ENCODE results near the gene DSCAML1. TPM values are rescaled to one million over a fixed set of nuclear protein-coding genes. Genes with fewer than 3 reads are reported as not detected.

DSCAML1 gene
- polyA plus RNA-seq, 2 donors: 0.04 TPM

DNA sequence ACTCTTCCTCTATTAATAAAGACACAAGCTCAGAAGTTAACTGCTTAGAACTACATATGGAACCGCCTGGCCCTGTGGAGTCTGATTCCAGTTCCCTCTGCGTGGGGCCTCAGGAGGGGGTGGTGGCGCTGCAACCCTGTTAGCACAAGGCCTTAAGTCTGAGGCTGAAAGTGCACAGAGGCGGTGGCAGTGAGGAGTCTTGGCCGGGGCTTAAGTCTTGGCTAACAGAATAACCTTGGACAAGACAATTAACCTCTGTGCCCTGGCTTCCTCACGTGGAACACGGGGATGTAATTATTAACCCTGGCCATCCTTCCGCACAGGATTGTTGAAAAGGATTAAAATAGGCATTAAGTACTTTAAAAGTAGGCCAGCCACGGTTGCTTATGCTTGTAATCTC, 277.8 kb downstream of the DSCAML1 start:
- Histone ChIP-seq H3K27me3 (ENCODE audit: control insufficient read depth in 1 of 2, insufficient read depth in 2 of 2, low read length in 2 of 2) (no peaks in the 10 kb centered on the region), H3K9me3 (ENCODE audit: control insufficient read depth in 2 of 2, insufficient read depth in 1 of 2, low read depth in 1 of 2, low read length in 1 of 2) (no peaks in the 10 kb centered on the region), H3K36me3 (ENCODE audit: control insufficient read depth in 2 of 2, insufficient read depth in 2 of 2, low read length in 1 of 2) (no peaks in the 10 kb centered on the region), H3K4me1 (ENCODE audit: control insufficient read depth in 2 of 2, insufficient read depth in 2 of 2, low read length in 1 of 2) (no peaks in the 10 kb centered on the region), H3K4me3 (ENCODE audit: low read depth in 1 of 2, low read length in 2 of 2) (no peak overlapping the region), H3K27ac (ENCODE audit: low read depth in 2 of 2, low read length in 1 of 2) (no peak overlapping the region)
- WGBS, 2 donors: 49 to 69% methylated on average over 9 of the region's 9 CpGs

DNA sequence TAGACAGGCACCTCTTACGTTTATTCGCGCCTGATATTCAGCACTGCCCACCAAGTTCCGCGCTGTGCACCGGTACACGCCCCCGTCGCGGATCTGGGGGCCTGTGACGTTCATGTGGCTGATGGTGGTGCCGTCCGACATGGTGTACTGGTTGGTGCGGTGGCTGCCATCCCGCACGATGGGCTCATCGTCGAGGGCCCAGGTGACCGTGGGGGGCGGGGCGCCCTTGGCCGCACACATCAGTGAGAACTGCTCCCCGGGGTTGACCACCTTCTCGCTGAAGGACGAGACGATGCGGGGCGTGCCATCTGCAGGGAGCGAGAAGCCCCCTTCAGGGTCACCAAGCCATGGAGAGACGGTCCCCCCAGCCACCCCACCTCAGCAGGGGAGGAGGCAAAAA, 278.6 kb downstream of the DSCAML1 start:
- 96% methylated on average over 30 of the region's 30 CpGs for WGBS, 2 donors
- H3K4me1 ChIP-seq (ENCODE audit: control insufficient read depth in 2 of 2, insufficient read depth in 2 of 2, low read length in 1 of 2): no peaks in the 10 kb centered on the region

DNA sequence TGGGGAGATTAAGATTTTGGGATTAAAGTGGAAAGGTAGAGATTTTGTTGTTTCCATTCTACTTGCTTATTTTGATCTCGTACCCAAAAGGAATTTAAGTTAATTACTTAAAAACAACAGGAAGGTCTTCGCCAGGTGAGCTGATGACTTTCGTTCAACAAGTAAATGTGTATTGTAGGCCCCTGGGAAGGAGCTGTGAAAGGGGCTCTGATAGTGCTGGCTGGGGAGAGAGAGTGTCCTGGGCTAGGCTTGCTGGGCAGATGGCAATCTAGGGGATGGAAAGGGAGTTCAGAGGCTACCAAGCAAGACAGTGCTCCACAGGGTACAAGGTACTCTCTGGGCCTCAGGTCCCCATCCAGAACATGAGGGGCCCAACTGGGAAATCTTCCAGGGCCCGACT, 279.9 kb downstream of the DSCAML1 start:
- Histone ChIP-seq H3K27ac (ENCODE audit: low read depth in 2 of 2, low read length in 1 of 2) (no peak overlapping the region), H3K36me3 (ENCODE audit: control insufficient read depth in 2 of 2, insufficient read depth in 2 of 2, low read length in 1 of 2) (no peaks in the 10 kb centered on the region), H3K4me1 (ENCODE audit: control insufficient read depth in 2 of 2, insufficient read depth in 2 of 2, low read length in 1 of 2) (peaks cover 0 to 2% of the 10 kb centered on the region in 2 donors), H3K9me3 (ENCODE audit: control insufficient read depth in 2 of 2, insufficient read depth in 1 of 2, low read depth in 1 of 2, low read length in 1 of 2) (no peaks in the 10 kb centered on the region), H3K27me3 (ENCODE audit: control insufficient read depth in 1 of 2, insufficient read depth in 2 of 2, low read length in 2 of 2) (no peaks in the 10 kb centered on the region), H3K4me3 (ENCODE audit: low read depth in 1 of 2, low read length in 2 of 2) (no peak overlapping the region)
- 75 to 79% methylated on average over 4 of the region's 4 CpGs for WGBS, 2 donors

More for the DNA sequence above, 278.6 kb downstream of the DSCAML1 start:
- Histone ChIP-seq H3K27me3 (ENCODE audit: control insufficient read depth in 1 of 2, insufficient read depth in 2 of 2, low read length in 2 of 2) (no peaks in the 10 kb centered on the region), H3K4me3 (ENCODE audit: low read depth in 1 of 2, low read length in 2 of 2) (no peak overlapping the region), H3K36me3 (ENCODE audit: control insufficient read depth in 2 of 2, insufficient read depth in 2 of 2, low read length in 1 of 2) (no peaks in the 10 kb centered on the region), H3K27ac (ENCODE audit: low read depth in 2 of 2, low read length in 1 of 2) (no peak overlapping the region), H3K9me3 (ENCODE audit: control insufficient read depth in 2 of 2, insufficient read depth in 1 of 2, low read depth in 1 of 2, low read length in 1 of 2) (no peaks in the 10 kb centered on the region)

DNA sequence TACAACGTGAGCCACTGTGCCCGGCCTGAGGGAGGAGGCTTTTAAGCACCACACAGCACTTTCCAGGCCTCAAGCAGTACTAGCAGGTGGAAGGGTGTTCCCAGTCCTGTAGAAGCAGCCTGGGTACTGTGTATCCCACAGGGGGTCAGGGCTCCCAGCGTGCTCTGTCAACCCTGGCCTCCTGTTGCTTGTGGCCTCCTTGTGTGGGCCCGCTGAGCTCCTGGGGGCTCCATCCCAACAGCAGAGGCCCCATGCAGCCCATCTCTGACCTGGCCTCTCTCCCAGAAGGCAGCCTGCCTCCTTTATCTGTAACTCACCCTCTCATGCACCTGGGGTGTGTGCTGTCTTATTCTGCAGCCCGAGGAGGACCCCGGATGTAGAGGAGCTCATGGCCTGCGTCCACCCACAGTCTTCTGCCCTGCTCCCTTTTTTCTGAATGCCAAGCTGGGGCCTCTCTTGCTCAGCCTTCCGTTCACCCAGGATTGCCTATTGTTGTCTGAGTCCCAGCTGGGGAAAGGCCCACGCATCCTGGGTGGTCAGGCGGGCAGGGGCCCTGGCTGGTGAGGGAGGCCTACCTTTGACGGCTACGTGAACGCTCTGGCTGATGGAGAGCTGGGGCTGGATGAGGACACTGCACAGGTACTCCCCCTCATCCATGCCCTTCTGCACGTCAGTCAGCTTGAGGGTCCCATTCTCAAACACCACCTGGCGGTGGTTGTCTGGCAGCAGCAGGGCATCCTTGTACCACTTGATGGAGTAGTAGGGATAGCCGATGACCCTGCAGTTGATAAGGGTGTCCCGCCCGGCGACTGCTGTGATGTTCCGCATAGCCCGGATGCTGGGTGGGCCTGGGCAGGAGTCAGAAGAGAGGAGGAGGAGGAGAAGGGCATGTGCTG, 280.9 kb downstream of the DSCAML1 start:
- H3K27me3 ChIP-seq (ENCODE audit: control insufficient read depth in 1 of 2, insufficient read depth in 2 of 2, low read length in 2 of 2): no peaks in the 10 kb centered on the region
- H3K4me3 ChIP-seq (ENCODE audit: low read depth in 1 of 2, low read length in 2 of 2): no peak overlapping the region
- no peak overlapping the region for H3K27ac ChIP-seq (ENCODE audit: low read depth in 2 of 2, low read length in 1 of 2)
- no peaks in the 10 kb centered on the region for H3K9me3 ChIP-seq (ENCODE audit: control insufficient read depth in 2 of 2, insufficient read depth in 1 of 2, low read depth in 1 of 2, low read length in 1 of 2)
- peaks cover 0 to 5% of the 10 kb centered on the region in 2 donors for H3K4me1 ChIP-seq (ENCODE audit: control insufficient read depth in 2 of 2, insufficient read depth in 2 of 2, low read length in 1 of 2)
- no peaks in the 10 kb centered on the region for H3K36me3 ChIP-seq (ENCODE audit: control insufficient read depth in 2 of 2, insufficient read depth in 2 of 2, low read length in 1 of 2)
- 92% methylated on average over 21 of the region's 21 CpGs for WGBS, 2 donors

DNA sequence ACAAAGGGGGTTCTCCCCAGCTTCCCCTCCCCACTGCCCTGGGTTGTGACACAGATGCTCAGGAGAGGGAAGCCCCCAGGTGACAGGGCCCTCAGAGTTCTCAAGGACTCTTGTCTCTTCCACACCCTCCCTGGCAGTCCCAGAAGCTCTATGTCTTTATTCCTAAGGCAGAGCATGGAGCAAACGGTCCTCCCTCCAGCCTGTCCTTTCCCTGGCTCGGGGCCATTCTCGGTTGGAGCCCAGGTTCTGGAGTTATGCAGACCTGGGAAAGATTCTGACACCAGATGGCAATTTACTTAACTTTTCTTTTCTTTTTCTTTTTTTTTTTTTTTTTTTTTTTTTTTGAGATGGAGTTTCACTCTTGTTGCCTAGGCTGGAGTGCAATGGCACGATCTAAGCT, 282.8 kb downstream of the DSCAML1 start:
- no peaks in the 10 kb centered on the region for H3K27me3 ChIP-seq (ENCODE audit: control insufficient read depth in 1 of 2, insufficient read depth in 2 of 2, low read length in 2 of 2)
- 70 to 85% methylated on average over 4 of the region's 4 CpGs for WGBS, 2 donors
- H3K27ac ChIP-seq (ENCODE audit: low read depth in 2 of 2, low read length in 1 of 2): no peak overlapping the region
- H3K9me3 ChIP-seq (ENCODE audit: control insufficient read depth in 2 of 2, insufficient read depth in 1 of 2, low read depth in 1 of 2, low read length in 1 of 2): no peaks in the 10 kb centered on the region
- no peak overlapping the region for H3K4me3 ChIP-seq (ENCODE audit: low read depth in 1 of 2, low read length in 2 of 2)
- H3K4me1 ChIP-seq (ENCODE audit: control insufficient read depth in 2 of 2, insufficient read depth in 2 of 2, low read length in 1 of 2): peaks cover 0 to 5% of the 10 kb centered on the region in 2 donors
- H3K36me3 ChIP-seq (ENCODE audit: control insufficient read depth in 2 of 2, insufficient read depth in 2 of 2, low read length in 1 of 2): no peaks in the 10 kb centered on the region

DNA sequence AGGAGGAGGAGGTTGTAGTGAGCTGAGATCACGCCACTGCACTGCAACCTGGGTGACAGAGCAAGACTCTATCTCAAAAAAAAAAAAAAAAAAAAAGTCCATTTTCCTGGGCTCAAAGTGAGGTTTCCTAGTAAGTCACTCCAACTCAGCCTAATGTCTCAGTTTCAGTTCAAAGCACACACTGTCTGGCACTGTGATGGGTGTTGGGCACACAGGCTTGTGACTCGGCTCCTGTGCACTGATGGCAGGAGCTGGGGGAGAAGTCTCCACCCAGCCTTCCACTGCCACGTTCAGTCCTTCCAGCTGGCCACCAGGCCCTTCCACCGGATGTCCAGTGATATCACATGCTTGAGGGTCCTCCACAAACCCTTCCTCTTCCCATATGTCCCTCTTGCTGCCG, 283.4 kb downstream of the DSCAML1 start:
- 62 to 64% methylated on average over 5 of the region's 5 CpGs for WGBS, 2 donors
- no peaks in the 10 kb centered on the region for H3K27me3 ChIP-seq (ENCODE audit: control insufficient read depth in 1 of 2, insufficient read depth in 2 of 2, low read length in 2 of 2)
- no peak overlapping the region for H3K27ac ChIP-seq (ENCODE audit: low read depth in 2 of 2, low read length in 1 of 2)
- H3K4me1 ChIP-seq (ENCODE audit: control insufficient read depth in 2 of 2, insufficient read depth in 2 of 2, low read length in 1 of 2): peaks cover 0 to 5% of the 10 kb centered on the region in 2 donors
- H3K36me3 ChIP-seq (ENCODE audit: control insufficient read depth in 2 of 2, insufficient read depth in 2 of 2, low read length in 1 of 2): no peaks in the 10 kb centered on the region
- H3K4me3 ChIP-seq (ENCODE audit: low read depth in 1 of 2, low read length in 2 of 2): no peak overlapping the region
- no peaks in the 10 kb centered on the region for H3K9me3 ChIP-seq (ENCODE audit: control insufficient read depth in 2 of 2, insufficient read depth in 1 of 2, low read depth in 1 of 2, low read length in 1 of 2)

DNA sequence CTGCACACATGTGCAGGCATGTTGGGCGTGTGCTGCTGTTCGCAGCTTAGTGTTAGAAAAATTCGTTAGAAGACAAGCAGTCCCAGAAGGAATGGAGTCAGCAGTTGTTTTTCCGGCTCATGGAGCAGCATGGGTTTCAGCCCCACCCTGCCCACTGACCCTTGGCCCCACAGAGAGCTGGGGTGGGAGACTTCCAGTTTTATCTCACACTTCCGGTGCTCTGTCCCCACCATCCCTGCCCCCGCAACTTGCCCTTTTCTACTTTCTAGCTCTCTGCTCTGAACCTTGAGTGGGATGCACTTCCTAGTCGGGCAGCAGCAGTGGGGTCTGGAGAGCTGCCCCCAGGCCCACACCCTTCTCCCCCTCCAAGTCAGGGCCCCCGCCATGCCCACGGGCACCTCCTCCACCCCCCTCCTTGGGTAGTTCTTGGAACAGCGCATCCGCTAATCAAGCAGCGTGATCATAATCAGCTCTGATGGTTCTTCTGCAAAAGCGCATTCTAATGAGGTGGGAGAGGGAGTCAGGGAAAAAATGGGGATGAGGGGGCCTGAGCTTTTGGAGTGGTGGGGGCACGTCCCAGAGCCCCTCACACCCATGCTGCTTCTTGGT, 285.0 kb downstream of the DSCAML1 start:
- Histone ChIP-seq H3K36me3 (ENCODE audit: control insufficient read depth in 2 of 2, insufficient read depth in 2 of 2, low read length in 1 of 2) (no peaks in the 10 kb centered on the region), H3K27me3 (ENCODE audit: control insufficient read depth in 1 of 2, insufficient read depth in 2 of 2, low read length in 2 of 2) (no peaks in the 10 kb centered on the region), H3K27ac (ENCODE audit: low read depth in 2 of 2, low read length in 1 of 2) (no peak overlapping the region), H3K4me1 (ENCODE audit: control insufficient read depth in 2 of 2, insufficient read depth in 2 of 2, low read length in 1 of 2) (peaks cover 0 to 5% of the 10 kb centered on the region in 2 donors), H3K4me3 (ENCODE audit: low read depth in 1 of 2, low read length in 2 of 2) (no peak overlapping the region), H3K9me3 (ENCODE audit: control insufficient read depth in 2 of 2, insufficient read depth in 1 of 2, low read depth in 1 of 2, low read length in 1 of 2) (no peaks in the 10 kb centered on the region)
- WGBS, 2 donors: 38 to 40% methylated on average over 14 of the region's 14 CpGs

DNA sequence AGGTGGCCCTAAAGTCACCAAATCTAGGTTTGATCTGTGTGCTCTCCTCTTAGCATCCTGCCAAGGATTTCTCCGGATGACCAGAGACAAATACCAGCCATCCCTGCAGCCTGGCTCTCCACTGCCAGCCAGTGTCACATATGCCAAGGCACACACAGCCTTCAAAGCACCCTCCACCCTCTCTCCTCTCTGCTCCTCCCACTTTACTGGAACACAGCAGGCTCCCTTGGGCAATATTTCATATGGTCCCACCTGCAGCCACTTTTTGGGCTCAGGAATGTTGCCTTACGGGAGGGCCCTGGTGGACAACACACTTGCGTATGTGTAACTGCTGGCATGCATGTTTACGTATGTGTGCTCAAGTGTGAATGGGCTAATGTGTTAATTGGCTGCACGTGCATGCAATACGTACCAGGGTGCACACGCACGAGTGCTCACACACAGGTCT, 285.5 kb downstream of the DSCAML1 start:
- peaks cover 0 to 5% of the 10 kb centered on the region in 2 donors for H3K4me1 ChIP-seq (ENCODE audit: control insufficient read depth in 2 of 2, insufficient read depth in 2 of 2, low read length in 1 of 2)
- WGBS, 2 donors: 46 to 52% methylated on average over 8 of the region's 8 CpGs
- H3K9me3 ChIP-seq (ENCODE audit: control insufficient read depth in 2 of 2, insufficient read depth in 1 of 2, low read depth in 1 of 2, low read length in 1 of 2): no peaks in the 10 kb centered on the region
- H3K4me3 ChIP-seq (ENCODE audit: low read depth in 1 of 2, low read length in 2 of 2): no peak overlapping the region
- no peaks in the 10 kb centered on the region for H3K27me3 ChIP-seq (ENCODE audit: control insufficient read depth in 1 of 2, insufficient read depth in 2 of 2, low read length in 2 of 2)
- H3K36me3 ChIP-seq (ENCODE audit: control insufficient read depth in 2 of 2, insufficient read depth in 2 of 2, low read length in 1 of 2): no peaks in the 10 kb centered on the region
- no peak overlapping the region for H3K27ac ChIP-seq (ENCODE audit: low read depth in 2 of 2, low read length in 1 of 2)

DNA sequence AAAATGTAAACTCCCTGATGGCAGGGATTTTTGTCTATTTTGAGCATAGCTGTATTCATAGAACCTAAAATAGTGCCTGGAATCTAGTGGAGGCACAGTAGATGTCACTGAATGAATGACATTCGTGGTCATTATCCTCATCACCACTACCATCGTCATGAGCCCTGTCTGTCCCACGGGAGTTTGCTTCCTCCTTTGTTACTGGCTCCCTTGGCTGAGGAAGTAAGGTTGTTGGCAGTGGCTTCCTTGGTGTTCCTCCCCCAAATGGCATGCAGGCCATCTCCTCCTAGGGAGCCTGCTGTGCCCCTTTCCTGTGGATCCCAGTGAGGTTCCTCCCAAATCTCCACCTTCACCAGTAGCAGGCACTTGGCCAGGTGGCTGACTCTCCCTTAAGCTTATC, 286.4 kb downstream of the DSCAML1 start:
- no peaks in the 10 kb centered on the region for H3K27me3 ChIP-seq (ENCODE audit: control insufficient read depth in 1 of 2, insufficient read depth in 2 of 2, low read length in 2 of 2)
- no peak overlapping the region for H3K27ac ChIP-seq (ENCODE audit: low read depth in 2 of 2, low read length in 1 of 2)
- H3K4me3 ChIP-seq (ENCODE audit: low read depth in 1 of 2, low read length in 2 of 2): no peak overlapping the region
- WGBS, 2 donors: 67% methylated on average over 3 of the region's 3 CpGs
- peaks cover 0 to 5% of the 10 kb centered on the region in 2 donors for H3K4me1 ChIP-seq (ENCODE audit: control insufficient read depth in 2 of 2, insufficient read depth in 2 of 2, low read length in 1 of 2)
- no peaks in the 10 kb centered on the region for H3K9me3 ChIP-seq (ENCODE audit: control insufficient read depth in 2 of 2, insufficient read depth in 1 of 2, low read depth in 1 of 2, low read length in 1 of 2)
- no peaks in the 10 kb centered on the region for H3K36me3 ChIP-seq (ENCODE audit: control insufficient read depth in 2 of 2, insufficient read depth in 2 of 2, low read length in 1 of 2)

Data from esophagus (tissue), 2 donors.